Fibroblast of skin of left quadriceps (primary cell): ENCODE data around the gene STAT6.
"Not testable (repeated sequence)": the region's sequence is repeated elsewhere in the genome, so short reads cannot be mapped to it uniquely, and the experiment has no call there.

Experiments
- DNase-seq, 2 experiments: peaks; one replicate each; pipeline ENCODE4 v3.0.0-alpha.2; 2013; ENCODE audit warnings: low read depth in 2 of 2

The STAT6 gene

DNA sequence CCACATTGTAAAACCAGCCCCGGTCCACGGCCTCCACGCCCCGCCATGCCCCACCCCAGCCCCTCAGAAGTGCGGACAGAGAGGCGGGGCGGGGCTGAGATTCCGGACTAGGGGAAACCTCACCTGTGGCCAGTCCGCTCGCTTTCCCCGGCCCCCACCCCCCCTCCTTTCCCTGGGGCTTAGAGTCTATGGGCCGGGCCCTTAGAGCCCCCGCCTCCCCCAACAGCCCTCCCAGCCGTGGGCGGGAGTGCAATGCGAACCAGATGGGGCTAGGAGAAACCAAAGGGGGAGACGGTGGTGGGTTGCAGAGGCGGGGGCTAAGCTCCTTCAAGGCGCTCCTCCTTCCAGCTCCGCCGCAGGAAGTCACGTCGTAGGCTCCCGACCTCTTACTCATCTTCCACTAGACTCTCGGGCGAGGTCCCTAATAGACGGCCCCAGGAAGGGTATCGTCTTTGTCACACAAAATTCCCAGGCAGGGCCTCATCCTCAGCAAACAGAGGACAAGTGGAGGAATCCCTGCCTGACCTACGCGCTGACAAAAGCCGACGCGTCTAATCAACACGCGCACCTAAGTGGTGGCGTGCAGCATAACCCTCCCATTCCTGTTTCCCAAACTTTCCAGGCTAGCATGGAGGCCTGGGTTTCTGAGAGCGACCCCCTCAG lies 23.3 kb downstream of the STAT6 start:
- peak; percentile 97 to 98 for DNase-seq

DNA sequence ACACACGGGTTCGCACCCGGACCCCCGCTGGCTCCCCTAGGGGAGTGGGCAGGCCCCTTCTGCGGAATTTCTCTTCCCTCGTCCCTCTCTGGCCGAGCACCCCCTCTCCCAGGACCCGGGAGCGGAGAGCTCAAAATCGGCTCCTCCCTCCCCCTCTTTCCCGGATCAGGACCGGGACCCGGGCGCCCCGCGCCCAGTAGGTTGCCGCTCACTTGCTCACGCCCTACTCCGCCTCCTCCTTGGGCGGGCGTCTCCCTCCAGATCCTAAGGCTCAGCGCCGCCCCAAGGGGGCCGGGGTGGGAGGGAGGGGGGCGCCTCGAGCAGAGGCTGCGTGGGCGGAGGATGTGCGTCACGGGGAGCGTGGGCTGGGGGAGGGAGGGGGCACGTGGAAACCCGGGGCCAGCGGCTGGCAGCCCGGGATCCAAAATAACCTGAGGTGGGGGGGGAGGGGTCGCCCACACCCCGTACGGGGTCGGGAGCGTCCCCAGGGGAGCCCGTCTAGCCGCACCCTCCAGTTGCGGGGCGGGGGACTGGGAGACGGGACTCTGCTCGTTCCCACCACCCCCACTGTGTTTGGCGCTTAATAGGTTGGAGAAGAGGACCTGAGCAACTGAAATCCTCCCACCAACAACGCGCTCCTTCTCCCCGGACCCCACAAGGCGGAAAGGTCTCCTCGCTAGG lies 24.0 kb downstream of the STAT6 start:
- DNase-seq: peak; percentile 83 to 84

DNA sequence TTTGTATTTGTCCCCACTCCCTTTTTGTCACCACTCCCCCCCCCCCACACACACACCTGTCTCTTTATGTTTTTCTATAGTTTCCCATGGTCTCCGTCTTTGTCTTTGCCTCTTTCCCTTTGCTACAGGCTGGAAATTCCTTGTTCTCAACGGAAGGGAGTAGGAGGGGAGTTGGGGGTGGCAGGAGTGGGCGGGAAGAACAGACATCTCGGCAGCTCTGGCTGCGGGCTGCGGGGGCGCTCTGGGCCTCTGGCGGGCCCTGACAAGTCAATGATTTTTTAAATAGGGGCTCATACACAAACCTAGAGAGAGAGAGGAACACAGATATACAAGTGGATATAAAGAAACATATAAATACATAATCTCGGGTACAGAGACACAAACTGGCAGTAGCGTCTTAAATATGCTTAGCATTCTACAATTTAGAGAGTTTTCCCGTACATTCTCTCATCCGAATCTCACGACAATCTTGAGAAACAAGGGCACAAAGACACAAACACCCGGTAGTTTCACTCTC lies 24.6 kb downstream of the STAT6 start:
- peak; percentile 53 for DNase-seq

DNA sequence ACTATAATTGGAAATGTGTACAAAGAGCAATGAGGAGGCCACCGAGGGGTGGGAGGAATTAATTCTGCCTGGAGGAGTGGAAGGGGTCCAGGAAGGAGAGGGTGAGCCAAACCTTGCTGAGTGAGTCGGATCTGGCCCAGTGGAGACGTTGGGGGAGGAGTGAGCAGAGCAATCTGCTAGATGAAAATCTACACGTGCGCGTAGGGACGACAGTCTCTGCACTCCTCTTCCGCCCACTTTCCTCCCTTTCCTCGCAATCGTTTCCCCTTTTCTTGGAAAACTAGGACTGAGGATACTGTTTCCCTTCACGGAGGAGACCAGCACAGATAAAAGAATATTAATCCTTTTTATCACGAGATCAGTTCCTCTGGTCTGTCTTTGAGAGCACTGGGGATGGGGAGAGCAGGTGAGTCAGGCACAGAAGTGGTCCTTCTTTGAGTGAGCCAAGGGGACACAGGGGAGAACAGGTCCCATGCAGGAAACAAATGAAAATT lies 25.1 kb downstream of the STAT6 start:
- DNase-seq: no peak

DNA sequence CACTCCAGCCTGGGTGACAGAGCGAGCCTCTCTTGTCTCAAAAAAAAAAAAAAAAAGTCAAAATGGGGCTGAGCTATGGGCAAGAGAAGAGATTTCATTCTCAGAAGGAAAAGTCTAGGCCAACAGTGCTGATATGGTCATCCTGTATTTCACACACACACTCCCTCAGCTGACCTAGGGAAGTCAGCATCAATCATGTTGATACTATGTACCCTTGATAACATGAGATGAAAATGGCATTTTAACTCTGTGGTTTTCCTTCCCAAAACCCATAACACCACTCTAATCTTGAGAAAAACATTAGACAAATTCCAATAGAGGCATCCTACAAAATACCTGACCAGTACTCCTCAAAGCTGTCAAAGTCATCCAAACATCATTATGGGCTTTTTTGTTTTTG lies 30.3 kb downstream of the STAT6 start:
- DNase-seq: no peak

DNA sequence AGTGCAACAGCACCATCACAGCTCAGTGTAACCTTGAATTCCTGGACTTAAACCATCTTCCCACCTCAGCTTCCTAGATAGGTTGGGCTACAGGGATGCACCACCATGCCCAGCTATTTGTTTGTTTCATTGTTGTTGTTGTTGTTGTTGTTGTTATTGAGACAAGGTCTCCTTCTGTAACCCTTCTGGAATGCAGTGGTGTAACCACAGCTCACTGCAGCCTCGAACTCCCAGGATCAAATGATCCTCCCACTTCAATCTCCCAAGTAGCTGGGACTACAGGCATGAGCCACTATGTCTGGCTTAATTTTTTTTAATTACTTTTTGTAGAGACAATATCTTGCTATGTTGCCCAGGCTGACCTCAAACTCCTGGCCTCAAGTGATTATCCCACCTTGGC lies 31.3 kb downstream of the STAT6 start:
- no peak for DNase-seq

DNA sequence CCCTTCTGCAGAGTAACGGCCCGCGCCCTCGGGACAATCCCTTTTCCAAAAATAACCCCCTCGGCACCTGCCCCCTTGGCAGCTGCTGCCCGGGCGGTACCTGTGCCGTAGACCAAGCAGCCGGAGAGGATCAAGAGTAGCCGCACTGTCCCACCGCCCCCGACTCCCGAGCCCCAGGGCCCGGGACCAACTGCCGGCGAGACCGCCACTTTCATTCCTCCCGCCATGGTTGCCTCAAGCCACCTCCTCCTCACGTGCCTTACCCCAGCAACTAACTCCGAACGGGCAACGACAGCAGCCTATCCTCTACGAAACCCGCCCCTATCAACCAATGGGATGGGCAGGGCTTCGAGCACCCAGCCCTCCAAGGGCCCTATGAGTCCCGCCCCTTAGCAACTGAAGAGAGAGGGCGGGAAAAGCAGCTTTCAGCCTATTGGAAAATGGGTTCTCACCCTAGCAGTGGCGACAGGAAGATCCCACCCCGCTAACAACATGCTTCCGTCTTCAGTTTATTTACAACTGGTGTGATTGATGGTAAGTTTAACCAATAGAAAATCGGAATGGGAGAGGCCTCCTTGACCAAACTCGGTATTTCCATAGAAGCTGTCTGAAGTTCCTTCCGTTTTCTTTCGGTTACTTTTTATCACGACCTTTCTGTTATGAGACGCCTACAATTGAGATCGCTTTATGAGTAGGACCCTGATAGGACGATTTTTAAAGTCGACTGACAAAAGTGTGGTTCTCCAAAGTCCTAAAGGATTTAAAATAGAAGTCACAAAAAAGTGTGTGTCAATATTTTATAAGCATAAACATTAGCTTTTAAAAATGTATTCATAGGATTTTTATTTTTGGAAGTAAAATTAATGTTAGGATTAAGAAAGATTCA lies 32.4 kb downstream of the STAT6 start, which contains the start of gene NEMP1:
Gene NEMP1 (minus strand): TSS at position 273 of the 886 bp plus-strand sequence. CDS start 46 bp downstream, at position 227.
- peak; percentile 100 for DNase-seq

DNA sequence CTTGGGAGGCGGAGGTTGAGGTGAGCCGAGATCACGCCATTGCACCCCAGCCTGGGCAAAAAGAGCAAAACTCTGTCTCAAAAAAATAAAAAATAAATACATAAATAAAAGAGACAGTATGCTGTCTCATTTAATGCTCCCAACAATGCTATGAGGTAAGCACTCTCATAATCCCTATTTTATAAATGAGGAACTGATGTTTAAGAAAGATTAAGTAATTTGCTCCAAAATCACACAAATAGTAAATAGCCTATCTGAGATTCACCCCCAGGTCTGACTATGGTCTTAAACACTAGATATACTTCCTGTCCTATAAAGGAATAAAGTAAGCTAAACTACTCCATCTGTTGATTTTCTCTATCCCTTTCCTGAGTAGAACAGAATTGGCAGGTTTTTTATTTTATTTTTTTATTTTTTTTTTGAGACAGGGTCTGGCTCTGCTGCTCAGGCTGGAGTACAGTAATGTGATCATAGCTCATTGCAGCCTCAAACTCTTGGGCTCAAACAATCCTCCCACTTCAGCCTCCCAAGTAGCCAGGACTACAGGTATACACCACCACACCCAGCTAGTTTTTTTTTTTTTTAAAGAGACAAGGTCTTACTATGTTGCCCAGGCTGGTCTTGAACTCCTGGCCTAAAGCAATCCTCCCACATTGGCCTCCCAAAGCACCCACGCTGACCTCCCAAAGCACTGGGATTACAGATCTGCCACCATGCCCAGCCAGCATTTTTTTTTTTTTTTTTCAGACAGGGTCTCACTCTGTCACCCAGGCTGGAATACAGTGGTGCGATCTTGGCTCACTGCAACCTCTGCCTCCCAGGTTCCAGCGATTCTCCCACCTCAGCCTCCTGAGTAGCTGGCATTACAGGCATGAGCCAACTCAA lies 37.4 kb downstream of the STAT6 start:
- DNase-seq: not testable (repeated sequence)

DNA sequence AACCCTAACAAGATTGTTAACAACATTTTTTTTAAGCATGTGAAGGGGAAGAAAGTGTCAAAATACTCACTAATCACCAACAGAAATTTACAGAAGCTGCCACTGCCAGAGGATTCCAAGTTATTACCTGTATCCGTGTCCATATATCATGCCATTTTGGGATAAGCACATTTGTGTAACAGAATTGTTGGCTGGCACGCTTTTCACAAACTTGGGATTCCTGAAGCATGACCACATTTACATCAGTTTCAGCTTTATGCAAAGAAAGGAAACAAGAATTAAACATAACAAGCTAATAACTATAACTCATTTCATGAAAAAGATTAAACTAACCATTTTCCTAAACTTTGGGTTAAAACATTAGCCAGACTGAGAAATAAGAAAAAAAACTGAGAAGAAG lies 38.5 kb downstream of the STAT6 start:
- peak; percentile 51 for DNase-seq

DNA sequence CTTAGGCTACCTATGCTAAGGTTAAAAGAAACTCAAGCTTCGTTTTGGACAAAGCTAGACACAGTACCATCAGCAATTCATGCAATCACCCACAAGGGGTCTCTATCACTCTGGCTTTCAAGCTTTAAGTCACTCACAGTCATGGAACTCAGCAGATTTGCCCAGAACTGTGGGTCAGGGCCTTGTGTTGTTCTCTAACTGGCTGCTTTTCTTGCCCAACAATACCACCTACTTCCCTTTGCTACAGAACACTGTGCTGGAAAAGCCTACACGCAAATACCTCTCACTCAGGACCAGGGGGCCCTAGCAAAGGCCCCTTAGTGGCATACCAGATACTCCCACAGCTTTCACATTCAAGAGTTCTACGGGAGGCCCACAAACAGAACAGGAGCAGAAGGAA lies 41.6 kb downstream of the STAT6 start:
- peak; percentile 67 to 71 for DNase-seq

DNA sequence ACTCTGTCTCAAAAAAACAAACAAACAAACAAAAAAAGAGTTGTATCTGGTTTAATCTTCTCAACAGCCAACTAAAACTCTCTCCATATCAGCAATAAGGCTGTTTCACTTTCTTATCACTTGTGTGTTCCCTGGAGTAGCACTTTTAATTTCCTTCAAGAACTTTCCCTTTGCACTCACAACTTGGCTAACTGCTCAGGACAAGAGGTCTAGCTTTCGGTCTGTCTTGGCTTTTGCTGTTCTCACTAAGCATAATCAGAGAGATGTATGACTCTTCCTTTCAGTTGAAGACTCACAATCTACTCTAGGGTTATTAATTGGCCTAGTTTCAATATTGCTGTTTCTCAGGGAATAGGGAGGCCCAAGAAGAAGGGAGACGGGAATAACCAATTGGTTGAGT lies 44.9 kb downstream of the STAT6 start:
- DNase-seq: no peak

DNA sequence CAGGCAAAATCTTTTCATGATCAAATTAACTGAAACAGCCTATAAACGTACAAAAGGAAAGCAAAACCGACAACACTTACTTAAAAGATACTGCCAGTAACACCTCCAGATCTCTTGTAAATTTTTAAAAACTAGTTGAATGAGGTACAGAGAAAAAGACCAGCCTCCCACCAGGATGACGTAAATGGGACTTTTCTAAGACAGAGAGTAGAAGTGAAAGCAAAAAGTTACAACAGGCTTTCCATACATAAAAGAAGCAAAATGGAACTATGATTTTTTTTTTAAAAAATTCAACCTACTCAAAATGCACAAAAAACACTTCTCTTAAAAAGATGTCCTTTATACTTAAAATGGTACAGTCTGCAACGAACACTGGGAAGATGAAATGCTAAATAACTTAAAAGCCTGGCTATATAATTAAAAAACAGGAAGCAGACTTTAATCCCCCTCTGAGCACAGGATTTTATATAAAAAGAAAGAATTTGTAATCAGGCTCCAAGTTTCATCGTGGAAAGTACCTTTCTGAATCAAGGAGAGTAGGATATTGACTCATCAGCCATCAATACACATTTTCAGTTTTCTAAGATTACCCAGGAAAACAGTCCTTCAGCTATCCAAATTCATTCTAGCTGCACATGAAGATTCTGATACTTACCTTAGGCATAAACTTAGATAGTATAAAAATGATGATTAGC lies 47.0 kb downstream of the STAT6 start:
- DNase-seq: no peak

DNA sequence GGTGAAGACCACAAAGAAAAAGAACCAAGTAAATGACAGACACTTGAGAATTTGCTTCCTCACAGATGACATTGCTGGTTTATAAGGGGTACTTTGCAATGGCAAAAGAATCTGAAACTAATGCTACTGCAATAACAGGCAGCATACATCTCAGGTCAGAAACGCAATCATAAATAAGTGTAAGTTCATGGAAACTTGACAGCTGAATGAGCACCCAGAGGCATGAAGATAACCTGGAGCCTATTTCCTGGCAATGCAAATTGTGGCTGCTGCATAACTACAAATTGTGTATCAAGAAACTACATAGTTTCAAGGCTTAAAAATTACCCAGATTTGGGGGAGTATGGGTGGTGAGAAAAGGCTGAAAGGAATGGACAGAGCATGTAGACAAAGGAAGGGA lies 52.7 kb downstream of the STAT6 start:
- no peak for DNase-seq

DNA sequence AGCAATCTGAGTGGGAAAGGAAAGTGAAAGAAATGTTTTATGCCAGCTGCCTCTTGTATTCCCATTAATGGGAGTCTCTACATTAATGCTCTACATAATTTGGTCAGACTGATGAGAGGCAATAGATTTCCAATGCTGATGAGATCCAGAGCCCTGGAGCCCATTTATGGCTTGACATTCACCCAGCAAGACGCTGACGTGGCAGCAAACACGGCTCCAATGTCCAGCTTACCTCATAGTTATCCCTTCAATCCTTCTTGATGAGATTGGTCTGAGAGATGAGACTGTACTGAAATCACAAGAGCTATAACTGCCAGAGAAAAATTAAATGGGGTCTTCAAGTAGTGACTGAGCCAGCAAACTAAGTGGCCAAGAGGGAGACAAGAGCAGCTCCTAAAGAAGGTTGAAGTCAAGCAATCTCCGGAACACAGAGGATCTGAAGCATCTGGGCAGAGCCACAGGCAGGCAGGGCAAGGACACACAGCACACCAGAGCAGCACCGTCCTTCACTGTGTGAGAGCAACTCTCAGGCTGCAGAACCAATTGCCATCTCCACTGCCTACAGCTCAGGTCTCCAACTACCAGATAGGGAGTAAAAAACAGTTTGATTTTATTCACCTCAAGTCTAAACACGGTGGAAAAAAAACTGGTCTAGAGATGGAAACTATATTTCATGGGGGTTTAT lies 54.0 kb downstream of the STAT6 start:
- DNase-seq: no peak

DNA sequence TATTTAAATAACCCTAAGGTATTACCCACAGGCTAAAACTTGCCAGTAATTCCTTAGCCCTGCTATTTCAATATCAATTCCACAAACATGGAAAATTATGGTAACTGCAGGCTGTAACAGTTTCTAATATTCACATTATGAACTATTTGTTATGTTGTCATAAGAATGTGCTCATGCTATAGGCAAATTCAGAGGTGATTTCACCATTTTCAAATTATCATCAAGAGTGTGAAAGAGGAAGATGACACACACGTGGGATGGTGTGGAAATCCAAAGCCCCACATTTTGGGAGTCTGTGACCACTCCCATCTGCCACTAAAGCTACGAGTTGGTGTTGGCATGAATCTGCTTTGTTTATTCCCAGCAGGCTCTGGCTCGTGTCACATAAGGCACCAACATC lies 55.3 kb downstream of the STAT6 start:
- DNase-seq: no peak

DNA sequence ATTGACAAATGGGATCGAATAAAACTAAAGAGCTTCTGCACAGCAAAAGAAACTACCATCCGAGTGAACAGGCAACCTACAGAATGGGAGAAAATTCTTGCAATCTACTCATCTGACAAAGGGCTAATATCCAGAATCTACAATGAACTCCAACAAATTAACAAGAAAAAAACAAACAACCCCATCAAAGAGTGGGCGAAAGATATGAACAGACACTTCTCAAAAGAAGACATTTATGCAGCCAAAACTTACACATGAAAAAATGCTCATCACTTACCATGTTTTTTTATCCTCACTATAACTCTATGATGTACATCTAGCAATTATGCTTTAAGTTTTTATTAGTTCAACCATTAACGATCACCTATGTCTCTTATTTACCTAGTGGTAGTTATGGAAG lies 57.3 kb downstream of the STAT6 start:
- not testable (repeated sequence) for DNase-seq

DNA sequence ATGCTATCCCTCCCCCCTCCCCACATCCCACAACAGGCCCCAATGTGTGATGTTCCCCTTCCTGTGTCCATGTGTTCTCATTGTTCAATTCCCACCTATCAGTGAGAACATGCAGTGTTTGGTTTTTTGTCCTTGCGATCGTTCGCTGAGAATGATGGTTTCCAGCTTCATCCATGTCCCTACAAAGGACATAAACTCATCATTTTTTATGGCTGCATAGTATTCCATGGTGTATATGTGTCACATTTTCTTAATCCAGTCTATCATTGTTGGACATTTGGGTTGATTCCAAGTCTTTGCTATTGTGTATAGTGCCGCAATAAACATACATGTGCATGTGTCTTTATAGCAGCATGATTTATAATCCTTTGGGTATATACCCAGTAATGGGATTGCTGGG lies 58.0 kb downstream of the STAT6 start:
- not testable (repeated sequence) for DNase-seq

DNA sequence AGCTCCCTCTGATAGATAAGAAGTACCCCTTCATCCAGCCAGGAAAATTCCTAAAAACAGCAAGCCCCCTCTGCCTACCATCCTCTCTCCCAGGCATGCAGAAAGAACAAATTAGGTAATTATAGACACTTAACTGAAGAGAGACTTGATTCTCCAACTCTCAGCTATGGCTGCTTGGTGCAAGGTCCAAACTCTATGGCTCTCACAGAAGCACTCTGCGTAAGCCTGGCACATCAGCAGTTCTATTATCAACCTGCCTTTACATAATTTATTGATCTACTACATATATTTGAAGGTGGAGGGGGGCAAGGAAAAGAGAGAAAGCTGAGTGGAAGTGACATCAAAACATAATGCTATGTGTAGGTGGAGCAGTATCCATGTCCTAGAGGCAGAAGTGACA lies 60.2 kb downstream of the STAT6 start:
- no peak for DNase-seq

DNA sequence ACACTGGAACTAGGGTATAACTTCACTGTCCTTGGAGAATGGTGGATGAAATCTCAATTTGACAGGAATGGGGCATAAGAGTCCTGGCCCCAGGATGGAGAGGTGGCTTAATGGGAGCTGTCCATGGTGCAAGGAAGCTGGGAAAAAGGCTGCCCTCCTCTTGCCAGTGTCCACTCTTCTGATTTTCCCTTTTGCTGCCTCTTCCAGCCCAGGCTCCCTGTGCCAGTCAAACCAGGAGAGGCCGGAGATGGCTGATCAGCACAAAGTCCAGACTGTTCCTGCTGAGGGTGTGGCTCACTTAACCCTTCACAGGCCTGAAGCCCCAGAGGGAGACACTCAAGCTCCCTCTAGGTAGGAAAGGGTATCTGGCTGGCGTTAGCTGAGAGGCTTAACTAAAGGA lies 61.3 kb downstream of the STAT6 start, which contains the start of gene MYO1A:
Gene MYO1A (minus strand): TSS at position 240 of the 400 bp plus-strand sequence. CDS start 1,806 bp downstream, outside the sequence.
- no peak for DNase-seq

DNA sequence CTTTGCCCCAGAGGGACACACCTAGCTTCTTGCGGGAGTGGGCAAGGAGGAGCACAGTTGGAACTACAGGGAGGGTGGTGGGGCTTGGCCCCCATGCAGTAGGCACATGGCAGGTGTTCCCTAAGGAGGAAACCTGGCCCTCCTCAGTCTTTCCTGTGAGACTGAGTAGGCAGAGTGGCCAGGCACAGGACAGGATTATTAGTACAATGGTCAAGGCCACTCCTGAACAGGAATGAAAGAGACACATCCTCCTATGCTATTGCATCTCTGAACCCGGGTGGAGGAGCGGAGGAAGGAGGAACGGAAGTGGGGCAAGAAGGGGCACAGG lies 62.1 kb downstream of the STAT6 start:
- DNase-seq: no peak
